ENCODE data around the gene PNLDC1. TPM values are rescaled to one million over a fixed set of nuclear protein-coding genes. Genes with fewer than 3 reads are reported as not detected.
A peak's percentile ranks its signal among the peaks of the same experiment; 100 is the strongest.

PNLDC1 gene
- total RNA-seq, 1 donor from 2014 or later = 0.11 TPM

DNA sequence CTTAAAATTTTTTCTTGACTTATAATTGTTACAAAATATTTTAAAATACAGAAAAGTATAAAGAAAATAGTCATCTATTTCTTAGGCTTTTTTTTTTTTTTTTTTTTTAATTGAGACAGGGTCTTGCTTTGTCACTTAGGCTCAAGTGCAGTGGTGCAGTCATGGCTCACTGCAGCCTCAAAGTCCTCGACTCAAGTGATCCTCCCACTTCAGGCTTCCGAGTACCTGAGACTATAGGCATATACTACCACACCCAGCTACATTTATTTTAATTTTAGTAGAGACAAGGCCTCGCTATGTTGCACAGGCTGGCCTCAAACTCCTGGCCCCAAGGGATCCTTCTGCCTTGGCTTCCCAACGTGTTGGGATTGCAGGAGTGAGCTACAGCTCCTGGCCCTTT lies 43.6 kb upstream of the PNLDC1 start:
- Histone ChIP-seq H3K4me1 (ENCODE audit: insufficient read depth, low read length) (peaks cover 32% of the 10 kb centered on the region), H3K79me2 (ENCODE audit: insufficient read depth, low read length) (peaks cover 17% of the 10 kb centered on the region), H3K9me3 (ENCODE audit: insufficient read depth, low read depth, low read length) (no peaks in the 10 kb centered on the region), H2AFZ (ENCODE audit: low read depth, low read length) (no peak overlapping the region), H3K27ac (ENCODE audit: low read depth, low read length) (no peak overlapping the region), H3K27me3 (ENCODE audit: insufficient read depth, low read length) (no peaks in the 10 kb centered on the region), H3K4me2 (ENCODE audit: low read length) (no peak overlapping the region), H3K9ac (ENCODE audit: low read length) (no peak overlapping the region), H3K36me3 (ENCODE audit: insufficient read depth, low read length) (peaks cover 53% of the 10 kb centered on the region), H3K4me3 (ENCODE audit: insufficient read depth, low read depth, low read length) (no peak overlapping the region), H4K20me1 (ENCODE audit: insufficient read depth, low read length) (peaks cover 21% of the 10 kb centered on the region)
- no peak for TF ChIP-seq EZH2 (IDR thresholded peaks at IDR 0.05; ENCODE audit: insufficient read depth, low read length)
- TF ChIP-seq, protein P1, sequence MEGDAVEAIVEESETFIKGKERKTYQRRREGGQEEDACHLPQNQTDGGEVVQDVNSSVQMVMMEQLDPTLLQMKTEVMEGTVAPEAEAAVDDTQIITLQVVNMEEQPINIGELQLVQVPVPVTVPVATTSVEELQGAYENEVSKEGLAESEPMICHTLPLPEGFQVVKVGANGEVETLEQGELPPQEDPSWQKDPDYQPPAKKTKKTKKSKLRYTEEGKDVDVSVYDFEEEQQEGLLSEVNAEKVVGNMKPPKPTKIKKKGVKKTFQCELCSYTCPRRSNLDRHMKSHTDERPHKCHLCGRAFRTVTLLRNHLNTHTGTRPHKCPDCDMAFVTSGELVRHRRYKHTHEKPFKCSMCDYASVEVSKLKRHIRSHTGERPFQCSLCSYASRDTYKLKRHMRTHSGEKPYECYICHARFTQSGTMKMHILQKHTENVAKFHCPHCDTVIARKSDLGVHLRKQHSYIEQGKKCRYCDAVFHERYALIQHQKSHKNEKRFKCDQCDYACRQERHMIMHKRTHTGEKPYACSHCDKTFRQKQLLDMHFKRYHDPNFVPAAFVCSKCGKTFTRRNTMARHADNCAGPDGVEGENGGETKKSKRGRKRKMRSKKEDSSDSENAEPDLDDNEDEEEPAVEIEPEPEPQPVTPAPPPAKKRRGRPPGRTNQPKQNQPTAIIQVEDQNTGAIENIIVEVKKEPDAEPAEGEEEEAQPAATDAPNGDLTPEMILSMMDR (IDR thresholded peaks at IDR 0.05; ENCODE audit: insufficient read depth, low read depth, low read length) = no peak
- DNase-seq (ENCODE audit: low read depth) (no peak), FAIRE-seq (no peak)
- peaks cover 33% of the 10 kb centered on the region for H3K4me1 Mint-ChIP-seq (ENCODE audit: low read depth, unreplicated experiment)
- H3K4me3 Mint-ChIP-seq (ENCODE audit: unreplicated experiment) = no peak overlapping the region
- H3K36me3 Mint-ChIP-seq (ENCODE audit: low read depth, unreplicated experiment) = peaks cover 20% of the 10 kb centered on the region
- H3K9me3 Mint-ChIP-seq (ENCODE audit: unreplicated experiment) = no peaks in the 10 kb centered on the region
- H3K27me3 Mint-ChIP-seq (ENCODE audit: low read depth, unreplicated experiment) = no peaks in the 10 kb centered on the region
- H3K27ac Mint-ChIP-seq (ENCODE audit: unreplicated experiment) = peak overlapping the region; percentile 9

DNA sequence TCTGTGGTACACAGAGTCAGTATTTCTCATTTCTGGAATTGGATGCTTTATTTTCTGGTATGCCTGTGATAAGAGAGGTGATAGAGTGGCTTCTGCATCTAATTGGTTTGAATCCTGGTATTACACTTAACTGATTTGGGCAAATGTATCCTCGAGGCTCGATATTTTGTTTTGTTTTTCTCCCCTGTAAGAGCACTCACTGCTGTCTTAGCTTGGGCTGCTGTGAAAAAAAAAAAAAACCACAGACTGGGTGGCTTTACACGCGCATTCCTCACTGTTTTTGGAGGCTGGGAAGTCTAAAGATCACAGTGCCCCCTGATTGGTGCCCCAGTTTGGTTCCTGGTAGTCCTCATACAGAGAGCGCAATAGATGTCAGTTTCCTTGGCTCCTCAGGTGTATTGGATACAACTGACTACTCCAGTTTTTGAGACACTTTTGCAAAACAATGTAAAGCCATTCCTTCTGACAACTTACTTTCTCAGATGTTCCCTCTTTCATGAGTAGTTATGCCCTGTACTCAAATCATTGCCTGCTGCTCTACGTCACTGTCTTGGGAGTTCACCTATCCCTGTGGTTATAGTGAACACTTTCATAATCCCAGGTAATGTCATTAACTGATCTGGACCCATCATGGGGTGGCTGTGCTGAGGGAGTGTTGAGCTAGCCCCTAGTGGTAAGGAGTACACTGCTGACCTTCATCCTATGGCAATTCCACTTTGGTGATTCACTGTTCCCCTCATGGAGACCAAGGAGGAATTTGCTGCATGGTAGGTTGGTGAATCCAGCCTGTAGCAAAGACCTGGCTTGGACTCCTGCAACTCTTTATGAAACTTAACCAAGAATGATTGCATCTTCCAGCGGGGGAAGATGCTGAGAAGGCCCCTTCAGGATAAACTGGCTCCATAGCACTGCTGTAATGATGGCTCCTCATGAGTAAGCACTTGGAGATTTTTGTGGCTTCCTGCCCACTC lies 41.8 kb upstream of the PNLDC1 start:
- no peaks in the 10 kb centered on the region for H3K9me3 Mint-ChIP-seq (ENCODE audit: unreplicated experiment)
- no peaks in the 10 kb centered on the region for H3K27me3 Mint-ChIP-seq (ENCODE audit: low read depth, unreplicated experiment)
- FAIRE-seq (no peak), DNase-seq (ENCODE audit: low read depth) (peak; percentile 72)
- no peak for TF ChIP-seq EZH2 (IDR thresholded peaks at IDR 0.05; ENCODE audit: insufficient read depth, low read length)
- TF ChIP-seq, protein P1 (IDR thresholded peaks at IDR 0.05; ENCODE audit: insufficient read depth, low read depth, low read length) = peak; percentile 49
- H3K4me3 ChIP-seq (ENCODE audit: insufficient read depth, low read depth, low read length) = peak overlapping the region; percentile 0
- H3K36me3 Mint-ChIP-seq (ENCODE audit: low read depth, unreplicated experiment) = peaks cover 25% of the 10 kb centered on the region
- H3K36me3 ChIP-seq (ENCODE audit: insufficient read depth, low read length) = peaks cover 38% of the 10 kb centered on the region
- no peak overlapping the region for H2AFZ ChIP-seq (ENCODE audit: low read depth, low read length)
- H3K27ac ChIP-seq (ENCODE audit: low read depth, low read length) = peak overlapping the region; percentile 45
- peak overlapping the region; percentile 80 for H3K27ac Mint-ChIP-seq (ENCODE audit: unreplicated experiment)
- H3K9me3 ChIP-seq (ENCODE audit: insufficient read depth, low read depth, low read length) = no peaks in the 10 kb centered on the region
- H3K79me2 ChIP-seq (ENCODE audit: insufficient read depth, low read length) = peaks cover 16% of the 10 kb centered on the region
- H3K4me3 Mint-ChIP-seq (ENCODE audit: unreplicated experiment) = peak overlapping the region; percentile 23
- peaks cover 41% of the 10 kb centered on the region for H3K4me1 ChIP-seq (ENCODE audit: insufficient read depth, low read length)
- peak overlapping the region; percentile 28 for H3K4me2 ChIP-seq (ENCODE audit: low read length)
- no peaks in the 10 kb centered on the region for H3K27me3 ChIP-seq (ENCODE audit: insufficient read depth, low read length)
- peak overlapping the region; percentile 29 for H3K9ac ChIP-seq (ENCODE audit: low read length)
- H4K20me1 ChIP-seq (ENCODE audit: insufficient read depth, low read length) = peaks cover 24% of the 10 kb centered on the region
- peaks cover 37% of the 10 kb centered on the region for H3K4me1 Mint-ChIP-seq (ENCODE audit: low read depth, unreplicated experiment)
